NCI-H2227 treated with DMSO at 0.1 percent for 48 hours (cell line): ENCODE data around the gene MATN4.

Experiments
- DNase-seq: peaks from one replicate; lab custom pipeline; 2025; lab: John Stamatoyannopoulos, UW

The MATN4 gene

GRCh38 chr20:45248609-45249008, 59.5 kb downstream of the MATN4 start:
- DNase-seq = no peak

- DNase-seq = no peak
These were observed 60.2 kb downstream of the MATN4 start for GRCh38 chr20:45247865-45248264.

- no peak for DNase-seq
These were observed 62.0 kb downstream of the MATN4 start for GRCh38 chr20:45246109-45246508.
